Neural progenitor cell (in vitro differentiated cells): ENCODE data around the gene TTLL8. TPM values are rescaled to one million over a fixed set of nuclear protein-coding genes. Genes with fewer than 3 reads are reported as not detected.

Source experiments
- DNase-seq: peaks from one replicate; pipeline ENCODE4 v3.0.0-alpha.2; 2016; ENCODE audit warnings: low spot score
- H2AFZ ChIP-seq: fragments of 200-600 bp; sonication (generic); replicated peaks from 2 replicates; pipeline ENCODE4 v1.6.1; 2016; ENCODE audit warnings: antibody characterized with exemption
- H3F3A ChIP-seq: fragments of 200-600 bp; sonication (generic); 2 replicates; pipeline ENCODE4 v1.6.1; 2016; ENCODE audit warnings: antibody characterized with exemption, low read depth
- H3K27ac ChIP-seq: fragments of 200-600 bp; sonication (generic); 2 replicates; pipeline ENCODE4 v1.5.1; 2016; ENCODE audit warnings: mild to moderate bottlenecking
- H3K27me3 ChIP-seq: fragments of 200-600 bp; sonication (generic); 2 replicates; pipeline ENCODE4 v1.6.1; 2016; ENCODE audit warnings: mild to moderate bottlenecking, moderate library complexity
- H3K36me3 ChIP-seq: fragments of 200-600 bp; sonication (generic); 2 replicates; pipeline ENCODE4 v1.5.1; 2016
- H3K4me1 ChIP-seq: fragments of 200-600 bp; sonication (generic); 2 replicates; pipeline ENCODE4 v1.6.1; 2016; ENCODE audit warnings: mixed run types
- H3K4me2 ChIP-seq: fragments of 200-600 bp; sonication (generic); 2 replicates; pipeline ENCODE4 v1.6.1; 2016
- H3K4me3 ChIP-seq: fragments of 200-600 bp; sonication (generic); 2 replicates; pipeline ENCODE4 v1.5.1; 2016
- H3K79me2 ChIP-seq: fragments of 200-600 bp; sonication (generic); 2 replicates; pipeline ENCODE4 v1.6.1; 2016; ENCODE audit warnings: low read depth
- H3K9ac ChIP-seq: fragments of 200-600 bp; sonication (generic); 2 replicates; pipeline ENCODE4 v1.6.1; 2016
- H3K9me3 ChIP-seq: fragments of 200-600 bp; sonication (generic); 2 replicates; pipeline ENCODE4 v1.5.1; 2016; ENCODE audit warnings: low read depth
- H4K20me1 ChIP-seq: fragments of 200-600 bp; sonication (generic); 2 replicates; pipeline ENCODE4 v1.6.1; 2016; ENCODE audit warnings: low read depth
- H3K27ac Mint-ChIP-seq: 3 replicates; pipeline ENCODE4 v1.8.0; 2021; ENCODE audit warnings: mixed read lengths
- H3K27me3 Mint-ChIP-seq: 2 replicates; pipeline ENCODE4 v1.8.0; 2022; ENCODE audit warnings: low read depth, mild to moderate bottlenecking, inconsistent platforms, moderate library complexity, mixed read lengths; ENCODE audit not compliant: insufficient read depth
- H3K36me3 Mint-ChIP-seq: 3 replicates; pipeline ENCODE4 v1.8.0; 2021; ENCODE audit warnings: mixed read lengths
- H3K4me1 Mint-ChIP-seq: 3 replicates; pipeline ENCODE4 v1.8.0; 2021; ENCODE audit warnings: mixed read lengths
- H3K4me3 Mint-ChIP-seq: 3 replicates; pipeline ENCODE4 v1.8.0; 2021; ENCODE audit warnings: mild to moderate bottlenecking, moderate library complexity, mixed read lengths
- H3K9me3 Mint-ChIP-seq: 3 replicates; pipeline ENCODE4 v1.8.0; 2020; ENCODE audit warnings: mixed read lengths
- EZH2 ChIP-seq: fragments of 200-600 bp; sonication (generic); IDR thresholded peaks from 2 replicates; pipeline ENCODE4 v1.6.1; 2017; ENCODE audit warnings: antibody characterized with exemption, mild to moderate bottlenecking, moderate library complexity
- EZH2phosphoT487 ChIP-seq: fragments of 200-600 bp; sonication (generic); IDR thresholded peaks from 2 replicates; pipeline ENCODE4 v1.6.1; 2017; ENCODE audit warnings: antibody characterized with exemption
- total RNA-seq: library from RNA; depleted of rRNA; stranded (reverse); fragments of >200 nt; gene quantifications from 2 replicates; pipeline ENCODE4 v1.2.3, GENCODE V29; 2015; ENCODE audit warnings: low replicate concordance
- TF ChIP-seq, protein P1 (sequence below): fragments of 200-600 bp; sonication (generic); IDR thresholded peaks from 2 replicates; pipeline ENCODE4 v1.5.1; 2017; ENCODE audit warnings: antibody characterized with exemption, mild to moderate bottlenecking

The TTLL8 gene
- total RNA-seq, 1 donor from 2014 or later = not detected

DNA sequence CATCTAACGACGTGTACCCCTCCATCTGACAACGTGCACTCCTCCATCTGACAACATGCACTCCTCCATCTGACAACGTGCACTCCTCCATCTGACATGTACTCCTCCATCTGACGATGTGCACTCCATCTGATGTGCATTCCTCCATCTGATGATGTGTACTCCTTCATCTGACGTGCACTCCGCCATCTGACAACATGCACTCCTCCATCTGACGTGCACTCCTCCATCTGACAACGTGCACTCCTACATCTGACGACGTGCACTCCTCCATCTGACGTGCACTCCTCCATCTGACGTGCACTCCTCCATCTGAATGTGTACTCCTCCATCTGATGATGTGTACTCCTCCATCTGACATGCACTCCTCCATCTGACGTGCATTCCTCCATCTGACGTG, 37.5 kb downstream of the TTLL8 start:
- TF ChIP-seq, protein P1, sequence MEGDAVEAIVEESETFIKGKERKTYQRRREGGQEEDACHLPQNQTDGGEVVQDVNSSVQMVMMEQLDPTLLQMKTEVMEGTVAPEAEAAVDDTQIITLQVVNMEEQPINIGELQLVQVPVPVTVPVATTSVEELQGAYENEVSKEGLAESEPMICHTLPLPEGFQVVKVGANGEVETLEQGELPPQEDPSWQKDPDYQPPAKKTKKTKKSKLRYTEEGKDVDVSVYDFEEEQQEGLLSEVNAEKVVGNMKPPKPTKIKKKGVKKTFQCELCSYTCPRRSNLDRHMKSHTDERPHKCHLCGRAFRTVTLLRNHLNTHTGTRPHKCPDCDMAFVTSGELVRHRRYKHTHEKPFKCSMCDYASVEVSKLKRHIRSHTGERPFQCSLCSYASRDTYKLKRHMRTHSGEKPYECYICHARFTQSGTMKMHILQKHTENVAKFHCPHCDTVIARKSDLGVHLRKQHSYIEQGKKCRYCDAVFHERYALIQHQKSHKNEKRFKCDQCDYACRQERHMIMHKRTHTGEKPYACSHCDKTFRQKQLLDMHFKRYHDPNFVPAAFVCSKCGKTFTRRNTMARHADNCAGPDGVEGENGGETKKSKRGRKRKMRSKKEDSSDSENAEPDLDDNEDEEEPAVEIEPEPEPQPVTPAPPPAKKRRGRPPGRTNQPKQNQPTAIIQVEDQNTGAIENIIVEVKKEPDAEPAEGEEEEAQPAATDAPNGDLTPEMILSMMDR = no peak
- no peak for TF ChIP-seq EZH2phosphoT487
- TF ChIP-seq EZH2 = no peak
- no peak overlapping the region for H3K27ac Mint-ChIP-seq
- no peaks in the 10 kb centered on the region for H4K20me1 ChIP-seq

DNA sequence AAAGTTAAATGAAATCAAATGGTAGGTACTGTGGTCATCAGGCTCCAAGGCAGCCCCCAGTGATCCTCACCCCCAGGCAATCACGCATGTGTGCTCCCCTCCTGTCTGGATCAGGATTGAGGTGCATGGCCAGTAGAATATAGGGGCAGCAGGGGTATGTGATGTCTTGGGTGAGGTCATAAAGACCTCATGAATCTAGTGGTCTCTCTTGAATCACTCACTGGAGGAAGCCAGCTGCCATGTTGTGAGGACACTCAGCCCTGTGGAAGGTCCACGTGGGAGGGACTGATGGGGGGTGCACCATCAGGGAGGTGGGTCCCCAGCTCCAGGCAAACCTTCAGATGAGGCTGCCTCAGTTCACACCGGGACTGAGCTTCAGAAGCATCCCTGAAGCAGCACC, 38.8 kb downstream of the TTLL8 start:
- Histone ChIP-seq H3K4me2 (no peak overlapping the region), H3K9ac (no peak overlapping the region), H3F3A (no peaks in the 10 kb centered on the region), H4K20me1 (no peaks in the 10 kb centered on the region), H3K27ac (no peak overlapping the region), H3K9me3 (no peaks in the 10 kb centered on the region), H3K79me2 (no peaks in the 10 kb centered on the region), H3K27me3 (peaks cover 64% of the 10 kb centered on the region), H2AFZ (no peak overlapping the region), H3K4me3 (no peak overlapping the region), H3K4me1 (peaks cover 6% of the 10 kb centered on the region), H3K36me3 (no peaks in the 10 kb centered on the region)
- Mint-ChIP-seq H3K4me3 (no peak overlapping the region), H3K4me1 (no peaks in the 10 kb centered on the region), H3K9me3 (no peaks in the 10 kb centered on the region), H3K36me3 (no peaks in the 10 kb centered on the region), H3K27me3 (peaks cover 19% of the 10 kb centered on the region), H3K27ac (no peak overlapping the region)
- DNase-seq = no peak
- TF ChIP-seq, protein P1 = no peak
- TF ChIP-seq EZH2phosphoT487 (no peak), EZH2 (no peak)

More for the DNA sequence above, 37.5 kb downstream of the TTLL8 start:
- no peaks in the 10 kb centered on the region for H3K4me1 Mint-ChIP-seq
- Histone ChIP-seq H3K27ac (no peak overlapping the region), H3K27me3 (peaks cover 61% of the 10 kb centered on the region), H3K36me3 (no peaks in the 10 kb centered on the region), H3F3A (no peaks in the 10 kb centered on the region), H3K79me2 (no peaks in the 10 kb centered on the region), H2AFZ (no peak overlapping the region), H3K4me2 (no peak overlapping the region), H3K4me3 (no peak overlapping the region), H3K9me3 (no peaks in the 10 kb centered on the region), H3K4me1 (no peaks in the 10 kb centered on the region), H3K9ac (no peak overlapping the region)
- H3K36me3 Mint-ChIP-seq = no peaks in the 10 kb centered on the region
- no peaks in the 10 kb centered on the region for H3K9me3 Mint-ChIP-seq
- no peak overlapping the region for H3K4me3 Mint-ChIP-seq
- peaks cover 22% of the 10 kb centered on the region for H3K27me3 Mint-ChIP-seq
- no peak for DNase-seq

DNA sequence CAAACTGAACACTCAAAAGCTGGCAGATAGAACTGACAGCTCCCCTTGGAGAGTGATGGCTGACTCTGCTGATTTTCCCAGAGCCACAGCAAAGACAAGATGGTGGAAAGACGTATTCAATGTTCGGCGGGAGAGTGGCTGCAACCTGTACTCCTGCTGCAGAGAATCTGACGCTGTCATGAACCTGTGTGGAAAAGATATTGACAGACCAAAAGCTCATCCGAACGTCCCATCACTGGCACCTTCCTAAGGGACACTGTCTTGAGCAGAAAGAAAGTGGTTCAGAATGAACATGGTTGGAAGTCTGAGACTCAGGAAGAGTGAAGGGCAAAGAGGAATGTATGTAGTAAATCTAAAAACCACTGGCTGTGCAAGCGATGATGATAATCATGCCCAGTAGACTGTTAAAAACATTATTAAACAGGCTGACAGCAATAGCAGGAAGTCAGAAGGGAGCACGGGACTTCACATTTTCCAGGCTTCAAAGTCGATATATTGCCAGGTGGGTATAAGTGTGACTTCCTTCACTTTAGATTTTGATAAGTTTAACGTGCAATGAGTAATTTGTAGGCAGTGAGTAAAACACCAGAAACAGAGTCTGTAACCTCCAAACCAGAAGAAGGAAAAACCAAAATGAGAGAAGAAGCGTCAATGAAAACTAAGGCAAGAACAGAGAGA, 39.4 kb downstream of the TTLL8 start:
- Histone ChIP-seq H3K4me3 (no peak overlapping the region), H2AFZ (no peak overlapping the region), H3F3A (no peaks in the 10 kb centered on the region), H3K9ac (no peak overlapping the region), H4K20me1 (no peaks in the 10 kb centered on the region), H3K27ac (no peak overlapping the region), H3K27me3 (peaks cover 69% of the 10 kb centered on the region), H3K4me1 (peaks cover 6% of the 10 kb centered on the region), H3K4me2 (no peak overlapping the region), H3K36me3 (no peaks in the 10 kb centered on the region), H3K79me2 (no peaks in the 10 kb centered on the region), H3K9me3 (no peaks in the 10 kb centered on the region)
- Mint-ChIP-seq H3K9me3 (no peaks in the 10 kb centered on the region), H3K27ac (no peak overlapping the region), H3K36me3 (no peaks in the 10 kb centered on the region), H3K4me1 (no peaks in the 10 kb centered on the region), H3K27me3 (peaks cover 21% of the 10 kb centered on the region), H3K4me3 (no peak overlapping the region)
- no peak for DNase-seq
- no peak for TF ChIP-seq EZH2
- no peak for TF ChIP-seq EZH2phosphoT487
- TF ChIP-seq, protein P1 = no peak
